Mammary epithelial cell (primary cell): ENCODE results near the gene STIM2.

Experiments
- EZH2 ChIP-seq: IDR thresholded peaks from 2 replicates; pipeline ENCODE4 v1.6.1; 2012; ENCODE audit warnings: low read length, inconsistent platforms, borderline replicate concordance
- TF ChIP-seq, protein P1 (sequence below), 2 donors: IDR thresholded peaks in 1 of 2; conservative IDR thresholded peaks in 1 of 2; 2 replicates each; pipeline ENCODE4 v1.5.1; 2011 to 2012; ENCODE audit warnings: inconsistent platforms in 2 of 2, low read length in 2 of 2, mild to moderate bottlenecking in 2 of 2, control low read depth in 1 of 2, low read depth in 1 of 2; ENCODE audit not compliant: insufficient read depth in 1 of 2; ENCODE audit errors: extremely low read depth in 1 of 2

DNA sequence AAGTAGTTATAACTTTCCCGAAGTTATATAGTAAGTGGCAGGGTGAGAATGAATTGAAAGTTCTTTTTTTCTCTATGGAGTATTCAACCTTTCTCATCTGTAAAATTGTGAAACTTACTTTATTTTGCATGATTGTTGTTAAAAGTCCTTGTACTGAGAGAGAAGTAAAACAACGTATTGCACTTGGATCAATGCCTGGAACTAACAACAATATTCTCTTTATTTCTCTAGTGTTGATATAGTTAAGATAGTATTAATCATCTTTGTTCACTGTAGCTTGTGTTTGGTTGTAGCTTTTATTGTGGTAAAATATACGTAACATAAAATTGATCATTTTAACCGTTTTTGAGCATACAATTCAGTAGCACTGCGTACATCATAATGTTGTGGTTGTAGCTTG, 48.7 kb downstream of the STIM2 start:
- TF ChIP-seq, protein P1, sequence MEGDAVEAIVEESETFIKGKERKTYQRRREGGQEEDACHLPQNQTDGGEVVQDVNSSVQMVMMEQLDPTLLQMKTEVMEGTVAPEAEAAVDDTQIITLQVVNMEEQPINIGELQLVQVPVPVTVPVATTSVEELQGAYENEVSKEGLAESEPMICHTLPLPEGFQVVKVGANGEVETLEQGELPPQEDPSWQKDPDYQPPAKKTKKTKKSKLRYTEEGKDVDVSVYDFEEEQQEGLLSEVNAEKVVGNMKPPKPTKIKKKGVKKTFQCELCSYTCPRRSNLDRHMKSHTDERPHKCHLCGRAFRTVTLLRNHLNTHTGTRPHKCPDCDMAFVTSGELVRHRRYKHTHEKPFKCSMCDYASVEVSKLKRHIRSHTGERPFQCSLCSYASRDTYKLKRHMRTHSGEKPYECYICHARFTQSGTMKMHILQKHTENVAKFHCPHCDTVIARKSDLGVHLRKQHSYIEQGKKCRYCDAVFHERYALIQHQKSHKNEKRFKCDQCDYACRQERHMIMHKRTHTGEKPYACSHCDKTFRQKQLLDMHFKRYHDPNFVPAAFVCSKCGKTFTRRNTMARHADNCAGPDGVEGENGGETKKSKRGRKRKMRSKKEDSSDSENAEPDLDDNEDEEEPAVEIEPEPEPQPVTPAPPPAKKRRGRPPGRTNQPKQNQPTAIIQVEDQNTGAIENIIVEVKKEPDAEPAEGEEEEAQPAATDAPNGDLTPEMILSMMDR (conservative IDR thresholded peaks at IDR 0.05 in 1 of 2, IDR thresholded peaks at IDR 0.05 in 1 of 2; ENCODE audit: extremely low read depth in 1 of 2, insufficient read depth in 1 of 2, low read depth in 1 of 2, low read length in 2 of 2) = no peak
- no peak for TF ChIP-seq EZH2
